K562 (cell line): ENCODE results near the gene KCNQ4. TPM values are rescaled to one million over a fixed set of nuclear protein-coding genes. Genes with fewer than 3 reads are reported as not detected.

ENCODE experiments used
- BCOR ChIP-seq: fragments of 450-650 bp; IDR thresholded peaks from 2 replicates; pipeline ENCODE4 v1.6.1; 2016
- FOXK1 ChIP-seq: sonication (generic); formaldehyde crosslinking; IDR thresholded peaks from 2 replicates; pipeline ENCODE4 v1.8.0; 2022; ENCODE audit warnings: missing genetic modification reagents, mild to moderate bottlenecking, borderline replicate concordance
- HCFC1 ChIP-seq: IDR thresholded peaks from 2 replicates; pipeline ENCODE4 v1.6.1; 2012; ENCODE audit warnings: low read depth, low read length, improper control_type of control experiment
- HDAC3 ChIP-seq: fragments of 450-650 bp; IDR thresholded peaks from 2 replicates; pipeline ENCODE4 v1.6.1; 2018; ENCODE audit warnings: borderline replicate concordance, mild to moderate bottlenecking, moderate library complexity; ENCODE audit not compliant: partially characterized antibody
- NCOA2 ChIP-seq, 2 experiments: fragments of 450-650 bp; IDR thresholded peaks; 2 replicates each; pipeline ENCODE4 v1.6.1; 2018; ENCODE audit warnings: mild to moderate bottlenecking in 2 of 2, moderate library complexity in 1 of 2; ENCODE audit not compliant: partially characterized antibody in 2 of 2
- PRPF4 ChIP-seq: fragments of 200-400 bp; formaldehyde crosslinking; IDR thresholded peaks from one replicate; pipeline ENCODE4 v1.6.1; 2017; ENCODE audit warnings: low read length, low read depth, mild to moderate bottlenecking; ENCODE audit not compliant: insufficient read depth, poor library complexity, severe bottlenecking
- SP2 ChIP-seq: IDR thresholded peaks from 2 replicates; pipeline ENCODE4 v1.6.1; 2011; ENCODE audit warnings: mild to moderate bottlenecking, low read depth, low read length, moderate library complexity; ENCODE audit not compliant: poor library complexity, severe bottlenecking; ENCODE audit errors: extremely low read depth
- ZBTB8A ChIP-seq: fragments of 450-650 bp; IDR thresholded peaks from 2 replicates; pipeline ENCODE4 v1.6.1; 2018; ENCODE audit warnings: mild to moderate bottlenecking, moderate library complexity; ENCODE audit not compliant: partially characterized antibody
- ZNF766 ChIP-seq: fragments of 200-800 bp; sonication (Bioruptor generic); conservative IDR thresholded peaks from 2 replicates; pipeline ENCODE4 v1.6.1; 2016; ENCODE audit warnings: missing genetic modification characterization, missing compliant biosample characterization
- polyA plus RNA-seq, 8 experiments: library from polyadenylated mRNA; depleted of rRNA in 4 of 8; stranded (reverse) in 5 of 8; unstranded in 3 of 8; fragments of >200 nt; fragmentation: Nextera tagmentation in 2 of 8; fragmentation: Illumina TruSeq in 1 of 8; extraction: Ambion mirVana in 2 of 8; extraction: Trizol in 1 of 8; gene quantifications; 2 replicates each; pipeline versions ENCODE4 v1.2.1 to v1.2.3, GENCODE V29; 2011 to 2014; ENCODE audit warnings: inconsistent platforms in 1 of 8, missing spikeins in 1 of 8
- total RNA-seq, 7 experiments: library from RNA; depleted of rRNA in 6 of 7; stranded (reverse); fragments of >200 nt in 6 of 7; fragmentation: Illumina TruSeq in 2 of 7; extraction: Trizol in 2 of 7; gene quantifications; 2 replicates each; pipeline versions ENCODE4 v1.2.1 to v1.2.3, GENCODE V29; 2011 to 2021; ENCODE audit warnings: low replicate concordance in 1 of 7
- TF ChIP-seq, protein P1 (sequence below), 2 experiments: fragments of 450-650 bp in 1 of 2; sonication (generic) in 1 of 2; formaldehyde crosslinking; conservative IDR thresholded peaks; 2 replicates each; pipeline versions ENCODE4 v1.4.0 to v1.8.1; 2020 to 2022; ENCODE audit warnings: mild to moderate bottlenecking in 1 of 2, missing genetic modification reagents in 1 of 2
- TF ChIP-seq, protein P2 (sequence below): fragments of 450-650 bp; IDR thresholded peaks from 2 replicates; pipeline ENCODE4 v1.6.1; 2016; ENCODE audit warnings: low read depth, mild to moderate bottlenecking, moderate library complexity
- TF ChIP-seq, protein P3 (sequence below), 3 experiments: fragments of 200-800 bp in 1 of 3; sonication (Bioruptor generic) in 1 of 3; sonication (generic) in 1 of 3; formaldehyde crosslinking in 1 of 3; IDR thresholded peaks; 2 replicates each; pipeline versions ENCODE4 v1.6.1 to v1.8.0; 2016 to 2022; ENCODE audit warnings: mild to moderate bottlenecking in 2 of 3, missing compliant biosample characterization in 2 of 3, missing genetic modification characterization in 2 of 3, missing genetic modification reagents in 1 of 3

The KCNQ4 gene
- total and polyA plus RNA-seq, 9 of the 15 experiments (the other 6 are each of a cell fraction or from before 2014, with no cell fraction given) = 0.07 to 4.1 (median 0.79) TPM

DNA sequence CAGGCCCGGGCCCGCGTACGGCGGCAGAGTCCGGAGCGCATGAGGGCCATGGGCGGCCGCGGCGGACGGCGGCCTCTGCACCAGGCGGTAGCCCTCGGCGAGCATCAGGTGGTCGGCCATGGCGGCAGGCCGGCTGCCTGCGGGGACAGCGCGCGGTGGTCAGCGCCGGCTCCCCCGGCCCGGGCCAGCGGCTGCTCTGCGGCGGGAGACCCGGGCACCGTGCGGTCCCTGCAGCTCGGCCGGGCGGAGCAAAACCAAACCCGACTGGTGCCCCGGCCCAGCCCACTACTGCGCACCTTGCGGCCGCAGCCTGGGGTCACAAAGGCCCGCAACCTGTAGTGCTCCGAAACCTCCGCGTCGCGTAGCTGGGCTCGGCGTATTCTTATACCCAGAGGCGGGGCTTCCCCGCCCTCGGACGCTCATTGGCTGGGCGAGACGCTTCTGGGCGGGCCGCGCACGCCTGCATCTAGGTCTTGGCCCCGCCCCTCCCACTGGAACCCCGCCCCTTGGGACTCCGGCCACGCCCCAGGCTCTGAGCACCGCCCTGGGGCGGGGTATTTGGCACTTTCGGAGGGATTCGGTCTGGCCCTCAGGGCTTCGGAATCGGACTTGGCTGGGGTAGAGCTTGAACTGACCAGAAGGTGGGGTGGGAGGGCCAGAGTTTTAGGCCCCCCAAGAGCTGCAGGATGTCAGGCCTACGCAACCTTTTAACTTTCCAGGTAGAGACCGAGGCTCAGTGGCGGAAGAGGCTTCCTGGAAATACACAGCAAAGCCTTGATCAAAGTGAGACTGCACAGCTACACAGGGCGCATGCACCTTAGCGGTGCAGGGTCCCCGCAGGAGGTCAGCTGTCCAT lies 78.6 kb downstream of the KCNQ4 start, which contains the start of gene CITED4 (continued):
- TF ChIP-seq FOXK1 (CRISPR knock-in tag) (0 out of 2 replicates have a peak, but pooled peaks have one; percentile 78), BCOR (peak; percentile 33; the same call in 1 of the 2 replicates), HCFC1 (no peak), NCOA2 (IDR thresholded peaks at IDR 0.05; ENCODE audit: partially characterized antibody in 2 of 2) (no peak), PRPF4 (no peak), HDAC3 (no peak), ZBTB8A (no peak), SP2 (no peak), ZNF766 (CRISPR knock-in tag) (peak; percentile 87; the same call in 1 of the 2 replicates)
- TF ChIP-seq, protein P1, sequence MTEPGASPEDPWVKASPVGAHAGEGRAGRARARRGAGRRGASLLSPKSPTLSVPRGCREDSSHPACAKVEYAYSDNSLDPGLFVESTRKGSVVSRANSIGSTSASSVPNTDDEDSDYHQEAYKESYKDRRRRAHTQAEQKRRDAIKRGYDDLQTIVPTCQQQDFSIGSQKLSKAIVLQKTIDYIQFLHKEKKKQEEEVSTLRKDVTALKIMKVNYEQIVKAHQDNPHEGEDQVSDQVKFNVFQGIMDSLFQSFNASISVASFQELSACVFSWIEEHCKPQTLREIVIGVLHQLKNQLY (CRISPR knock-in tag; conservative IDR thresholded peaks at IDR 0.05) = no peak
- TF ChIP-seq, protein P2, sequence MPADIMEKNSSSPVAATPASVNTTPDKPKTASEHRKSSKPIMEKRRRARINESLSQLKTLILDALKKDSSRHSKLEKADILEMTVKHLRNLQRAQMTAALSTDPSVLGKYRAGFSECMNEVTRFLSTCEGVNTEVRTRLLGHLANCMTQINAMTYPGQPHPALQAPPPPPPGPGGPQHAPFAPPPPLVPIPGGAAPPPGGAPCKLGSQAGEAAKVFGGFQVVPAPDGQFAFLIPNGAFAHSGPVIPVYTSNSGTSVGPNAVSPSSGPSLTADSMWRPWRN = no peak
- TF ChIP-seq, protein P3, sequence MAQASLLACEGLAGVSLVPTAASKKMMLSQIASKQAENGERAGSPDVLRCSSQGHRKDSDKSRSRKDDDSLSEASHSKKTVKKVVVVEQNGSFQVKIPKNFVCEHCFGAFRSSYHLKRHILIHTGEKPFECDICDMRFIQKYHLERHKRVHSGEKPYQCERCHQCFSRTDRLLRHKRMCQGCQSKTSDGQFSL (CRISPR knock-in tag; IDR thresholded peaks at IDR 0.05) = no peak
- TF ChIP-seq, protein P3 (tag; IDR thresholded peaks at IDR 0.05) = no peak
